K562 (cell line): ENCODE results near the gene ARMC6. TPM values are rescaled to one million over a fixed set of nuclear protein-coding genes. Genes with fewer than 3 reads are reported as not detected.

ENCODE experiments used
- CCNT2 ChIP-seq: IDR thresholded peaks from 2 replicates; pipeline ENCODE4 v1.6.1; 2011; ENCODE audit warnings: borderline replicate concordance, low read depth, mild to moderate bottlenecking, moderate library complexity, mixed read lengths, low read length; ENCODE audit not compliant: insufficient read length; ENCODE audit errors: extremely low read depth
- DACH1 ChIP-seq: fragments of 450-650 bp; IDR thresholded peaks from 2 replicates; pipeline ENCODE4 v1.6.1; 2018; ENCODE audit not compliant: partially characterized antibody
- EZH2 ChIP-seq: IDR thresholded peaks from 2 replicates; pipeline ENCODE4 v1.6.1; 2012; ENCODE audit warnings: low read depth, mild to moderate bottlenecking, inconsistent platforms, low read length, borderline replicate concordance
- HMGN3 ChIP-seq: IDR thresholded peaks from 2 replicates; pipeline ENCODE4 v1.6.1; 2011; ENCODE audit warnings: borderline replicate concordance, low read depth, mild to moderate bottlenecking, mixed read lengths, low read length; ENCODE audit not compliant: insufficient read length; ENCODE audit errors: extremely low read depth
- ILF3 ChIP-seq: fragments of 450-650 bp; IDR thresholded peaks from 2 replicates; pipeline ENCODE4 v1.6.1; 2018; ENCODE audit warnings: antibody characterized with exemption, mild to moderate bottlenecking, moderate library complexity, borderline replicate concordance
- RBM34 ChIP-seq: fragments of 200-400 bp; formaldehyde crosslinking; IDR thresholded peaks from 2 replicates; pipeline ENCODE4 v1.6.1; 2018; ENCODE audit warnings: low read length, borderline replicate concordance; ENCODE audit not compliant: insufficient read depth
- SIN3B ChIP-seq: fragments of 450-650 bp; IDR thresholded peaks from 2 replicates; pipeline ENCODE4 v1.6.1; 2017; ENCODE audit warnings: low read depth, mild to moderate bottlenecking, moderate library complexity
- SMARCC2 ChIP-seq: fragments of 450-650 bp; IDR thresholded peaks from 2 replicates; pipeline ENCODE4 v1.6.1; 2017; ENCODE audit warnings: antibody characterized with exemption, moderate library complexity, mild to moderate bottlenecking, low read depth
- SRSF9 ChIP-seq: fragments of 200-400 bp; formaldehyde crosslinking; IDR thresholded peaks from 2 replicates; pipeline ENCODE4 v1.6.1; 2017; ENCODE audit warnings: low read depth, low read length, borderline replicate concordance
- TSC22D4 ChIP-seq: fragments of 450-650 bp; IDR thresholded peaks from 2 replicates; pipeline ENCODE4 v1.6.1; 2016; ENCODE audit warnings: missing genetic modification characterization, missing biosample characterization, control low read depth
- U2AF1 ChIP-seq: fragments of 200-400 bp; formaldehyde crosslinking; optimal IDR thresholded peaks from 2 replicates; pipeline ENCODE3; 2017; ENCODE audit warnings: mild to moderate bottlenecking, low read depth, low read length, moderate library complexity
- ZNF174 ChIP-seq: fragments of 250-450 bp; sonication (Bioruptor Pico); IDR thresholded peaks from 2 replicates; pipeline ENCODE4 v1.4.0; 2020; ENCODE audit warnings: mild to moderate bottlenecking
- ZNF384 ChIP-seq: IDR thresholded peaks from 2 replicates; pipeline ENCODE4 v1.6.1; 2012; ENCODE audit warnings: low read depth, low read length, improper control_type of control experiment
- polyA plus RNA-seq, 8 experiments: library from polyadenylated mRNA; depleted of rRNA in 4 of 8; stranded (reverse) in 5 of 8; unstranded in 3 of 8; fragments of >200 nt; fragmentation: Nextera tagmentation in 2 of 8; fragmentation: Illumina TruSeq in 1 of 8; extraction: Ambion mirVana in 2 of 8; extraction: Trizol in 1 of 8; gene quantifications; 2 replicates each; pipeline versions ENCODE4 v1.2.1 to v1.2.3, GENCODE V29; 2011 to 2014; ENCODE audit warnings: inconsistent platforms in 1 of 8, missing spikeins in 1 of 8
- total RNA-seq, 7 experiments: library from RNA; depleted of rRNA in 6 of 7; stranded (reverse); fragments of >200 nt in 6 of 7; fragmentation: Illumina TruSeq in 2 of 7; extraction: Trizol in 2 of 7; gene quantifications; 2 replicates each; pipeline versions ENCODE4 v1.2.1 to v1.2.3, GENCODE V29; 2011 to 2021; ENCODE audit warnings: low replicate concordance in 1 of 7
- TF ChIP-seq, protein P1 (sequence below): fragments of 450-650 bp; IDR thresholded peaks from 2 replicates; pipeline ENCODE4 v1.6.1; 2017; ENCODE audit warnings: antibody characterized with exemption
- TF ChIP-seq, protein P2 (sequence below): fragments of 450-650 bp; formaldehyde crosslinking; IDR thresholded peaks from 2 replicates; pipeline ENCODE4 v1.4.0; 2020; ENCODE audit warnings: mild to moderate bottlenecking, moderate library complexity
- TF ChIP-seq, protein P3 (sequence below): fragments of 250-450 bp; sonication (Bioruptor Pico); IDR thresholded peaks from 2 replicates; pipeline ENCODE4 v1.5.0; 2021
- TF ChIP-seq, protein P4 (sequence below): fragments of 200-800 bp; sonication (Bioruptor generic); IDR thresholded peaks from 2 replicates; pipeline ENCODE4 v1.6.1; 2017; ENCODE audit warnings: missing genetic modification characterization, missing compliant biosample characterization
- TF ChIP-seq, protein P5 (sequence below): fragments of 450-650 bp; IDR thresholded peaks from 2 replicates; pipeline ENCODE4 v1.6.1; 2018; ENCODE audit not compliant: partially characterized antibody

The ARMC6 gene
- total and polyA plus RNA-seq, 9 of the 15 experiments (the other 6 are each of a cell fraction or from before 2014, with no cell fraction given) = 2.1 to 93.4 (median 63.6) TPM

DNA sequence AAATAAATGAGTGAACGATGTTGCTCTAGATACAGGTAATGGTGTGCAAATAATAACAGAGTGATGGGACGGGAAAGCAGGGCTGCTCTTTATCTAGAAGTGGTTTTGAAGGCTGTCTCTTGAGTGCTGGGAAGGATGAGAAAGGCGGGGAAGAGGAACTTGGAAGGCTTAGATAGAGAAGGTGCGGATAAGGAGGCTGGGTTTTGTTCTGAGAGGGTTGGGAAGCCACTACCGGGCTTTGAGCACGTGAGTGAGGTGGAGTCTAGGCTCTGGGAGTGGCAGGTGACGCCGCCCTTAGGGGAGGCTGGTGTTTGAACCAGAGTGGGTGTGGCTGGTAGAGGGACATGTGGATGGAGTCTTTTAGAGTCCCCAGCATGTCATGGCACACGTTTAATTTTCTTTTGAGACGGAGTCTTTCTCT is 811 bp downstream of the ARMC6 start (continued):
- TF ChIP-seq ZNF384 = no peak
- no peak for TF ChIP-seq U2AF1
- TF ChIP-seq, protein P1, sequence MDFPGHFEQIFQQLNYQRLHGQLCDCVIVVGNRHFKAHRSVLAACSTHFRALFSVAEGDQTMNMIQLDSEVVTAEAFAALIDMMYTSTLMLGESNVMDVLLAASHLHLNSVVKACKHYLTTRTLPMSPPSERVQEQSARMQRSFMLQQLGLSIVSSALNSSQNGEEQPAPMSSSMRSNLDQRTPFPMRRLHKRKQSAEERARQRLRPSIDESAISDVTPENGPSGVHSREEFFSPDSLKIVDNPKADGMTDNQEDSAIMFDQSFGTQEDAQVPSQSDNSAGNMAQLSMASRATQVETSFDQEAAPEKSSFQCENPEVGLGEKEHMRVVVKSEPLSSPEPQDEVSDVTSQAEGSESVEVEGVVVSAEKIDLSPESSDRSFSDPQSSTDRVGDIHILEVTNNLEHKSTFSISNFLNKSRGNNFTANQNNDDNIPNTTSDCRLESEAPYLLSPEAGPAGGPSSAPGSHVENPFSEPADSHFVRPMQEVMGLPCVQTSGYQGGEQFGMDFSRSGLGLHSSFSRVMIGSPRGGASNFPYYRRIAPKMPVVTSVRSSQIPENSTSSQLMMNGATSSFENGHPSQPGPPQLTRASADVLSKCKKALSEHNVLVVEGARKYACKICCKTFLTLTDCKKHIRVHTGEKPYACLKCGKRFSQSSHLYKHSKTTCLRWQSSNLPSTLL = no peak
- no peak for TF ChIP-seq TSC22D4 (tag)
- TF ChIP-seq, protein P2, sequence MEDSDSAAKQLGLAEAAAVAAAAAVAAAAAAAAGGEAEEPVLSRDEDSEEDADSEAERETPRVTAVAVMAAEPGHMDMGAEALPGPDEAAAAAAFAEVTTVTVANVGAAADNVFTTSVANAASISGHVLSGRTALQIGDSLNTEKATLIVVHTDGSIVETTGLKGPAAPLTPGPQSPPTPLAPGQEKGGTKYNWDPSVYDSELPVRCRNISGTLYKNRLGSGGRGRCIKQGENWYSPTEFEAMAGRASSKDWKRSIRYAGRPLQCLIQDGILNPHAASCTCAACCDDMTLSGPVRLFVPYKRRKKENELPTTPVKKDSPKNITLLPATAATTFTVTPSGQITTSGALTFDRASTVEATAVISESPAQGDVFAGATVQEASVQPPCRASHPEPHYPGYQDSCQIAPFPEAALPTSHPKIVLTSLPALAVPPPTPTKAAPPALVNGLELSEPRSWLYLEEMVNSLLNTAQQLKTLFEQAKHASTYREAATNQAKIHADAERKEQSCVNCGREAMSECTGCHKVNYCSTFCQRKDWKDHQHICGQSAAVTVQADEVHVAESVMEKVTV = no peak
- no peak for TF ChIP-seq SIN3B
- no peak for TF ChIP-seq RBM34
- no peak for TF ChIP-seq SMARCC2
- TF ChIP-seq ILF3 = no peak
- TF ChIP-seq, protein P3, sequence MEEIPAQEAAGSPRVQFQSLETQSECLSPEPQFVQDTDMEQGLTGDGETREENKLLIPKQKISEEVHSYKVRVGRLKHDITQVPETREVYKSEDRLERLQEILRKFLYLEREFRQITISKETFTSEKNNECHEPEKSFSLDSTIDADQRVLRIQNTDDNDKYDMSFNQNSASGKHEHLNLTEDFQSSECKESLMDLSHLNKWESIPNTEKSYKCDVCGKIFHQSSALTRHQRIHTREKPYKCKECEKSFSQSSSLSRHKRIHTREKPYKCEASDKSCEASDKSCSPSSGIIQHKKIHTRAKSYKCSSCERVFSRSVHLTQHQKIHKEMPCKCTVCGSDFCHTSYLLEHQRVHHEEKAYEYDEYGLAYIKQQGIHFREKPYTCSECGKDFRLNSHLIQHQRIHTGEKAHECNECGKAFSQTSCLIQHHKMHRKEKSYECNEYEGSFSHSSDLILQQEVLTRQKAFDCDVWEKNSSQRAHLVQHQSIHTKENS (CRISPR knock-in tag) = no peak
- TF ChIP-seq ZNF174 (CRISPR knock-in tag) = no peak
- no peak for TF ChIP-seq CCNT2
- no peak for TF ChIP-seq HMGN3
- TF ChIP-seq SRSF9 = no peak
- TF ChIP-seq, protein P4, sequence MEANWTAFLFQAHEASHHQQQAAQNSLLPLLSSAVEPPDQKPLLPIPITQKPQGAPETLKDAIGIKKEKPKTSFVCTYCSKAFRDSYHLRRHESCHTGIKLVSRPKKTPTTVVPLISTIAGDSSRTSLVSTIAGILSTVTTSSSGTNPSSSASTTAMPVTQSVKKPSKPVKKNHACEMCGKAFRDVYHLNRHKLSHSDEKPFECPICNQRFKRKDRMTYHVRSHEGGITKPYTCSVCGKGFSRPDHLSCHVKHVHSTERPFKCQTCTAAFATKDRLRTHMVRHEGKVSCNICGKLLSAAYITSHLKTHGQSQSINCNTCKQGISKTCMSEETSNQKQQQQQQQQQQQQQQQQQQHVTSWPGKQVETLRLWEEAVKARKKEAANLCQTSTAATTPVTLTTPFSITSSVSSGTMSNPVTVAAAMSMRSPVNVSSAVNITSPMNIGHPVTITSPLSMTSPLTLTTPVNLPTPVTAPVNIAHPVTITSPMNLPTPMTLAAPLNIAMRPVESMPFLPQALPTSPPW (CRISPR knock-in tag) = no peak
- TF ChIP-seq, protein P5, sequence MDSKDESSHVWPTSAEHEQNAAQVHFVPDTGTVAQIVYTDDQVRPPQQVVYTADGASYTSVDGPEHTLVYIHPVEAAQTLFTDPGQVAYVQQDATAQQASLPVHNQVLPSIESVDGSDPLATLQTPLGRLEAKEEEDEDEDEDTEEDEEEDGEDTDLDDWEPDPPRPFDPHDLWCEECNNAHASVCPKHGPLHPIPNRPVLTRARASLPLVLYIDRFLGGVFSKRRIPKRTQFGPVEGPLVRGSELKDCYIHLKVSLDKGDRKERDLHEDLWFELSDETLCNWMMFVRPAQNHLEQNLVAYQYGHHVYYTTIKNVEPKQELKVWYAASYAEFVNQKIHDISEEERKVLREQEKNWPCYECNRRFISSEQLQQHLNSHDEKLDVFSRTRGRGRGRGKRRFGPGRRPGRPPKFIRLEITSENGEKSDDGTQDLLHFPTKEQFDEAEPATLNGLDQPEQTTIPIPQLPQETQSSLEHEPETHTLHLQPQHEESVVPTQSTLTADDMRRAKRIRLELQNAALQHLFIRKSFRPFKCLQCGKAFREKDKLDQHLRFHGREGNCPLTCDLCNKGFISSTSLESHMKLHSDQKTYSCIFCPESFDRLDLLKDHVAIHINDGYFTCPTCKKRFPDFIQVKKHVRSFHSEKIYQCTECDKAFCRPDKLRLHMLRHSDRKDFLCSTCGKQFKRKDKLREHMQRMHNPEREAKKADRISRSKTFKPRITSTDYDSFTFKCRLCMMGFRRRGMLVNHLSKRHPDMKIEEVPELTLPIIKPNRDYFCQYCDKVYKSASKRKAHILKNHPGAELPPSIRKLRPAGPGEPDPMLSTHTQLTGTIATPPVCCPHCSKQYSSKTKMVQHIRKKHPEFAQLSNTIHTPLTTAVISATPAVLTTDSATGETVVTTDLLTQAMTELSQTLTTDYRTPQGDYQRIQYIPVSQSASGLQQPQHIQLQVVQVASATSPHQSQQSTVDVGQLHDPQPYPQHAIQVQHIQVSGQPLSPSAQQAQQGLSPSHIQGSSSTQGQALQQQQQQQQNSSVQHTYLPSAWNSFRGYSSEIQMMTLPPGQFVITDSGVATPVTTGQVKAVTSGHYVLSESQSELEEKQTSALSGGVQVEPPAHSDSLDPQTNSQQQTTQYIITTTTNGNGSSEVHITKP = no peak
- no peak for TF ChIP-seq DACH1
- no peak for TF ChIP-seq EZH2
